22Rv1 (cell line): ENCODE data around the gene APBA3.

Source experiments
- CTCF ChIP-seq: fragments of 450-650 bp; IDR thresholded peaks from 2 replicates; pipeline ENCODE4 v1.5.1; 2017; ENCODE audit warnings: mild to moderate bottlenecking
- ZFX ChIP-seq: fragments of 450-650 bp; IDR thresholded peaks from 2 replicates; pipeline ENCODE4 v1.6.1; 2017; ENCODE audit warnings: antibody characterized with exemption, borderline replicate concordance

- TF ChIP-seq CTCF (no peak), ZFX (no peak)
Observed at GRCh38 chr19:3740431-3740830, 21.1 kb downstream of the APBA3 start.
